Panc1 (cell line): ENCODE measurements around the gene B3GNT4.

Experiments
- CTCF ChIP-seq: fragments of 450-650 bp; IDR thresholded peaks from 2 replicates; pipeline ENCODE4 v1.5.1; 2017; ENCODE audit warnings: mild to moderate bottlenecking
- POLR2AphosphoS5 ChIP-seq: IDR thresholded peaks from 2 replicates; pipeline ENCODE4 v1.6.1; 2012; ENCODE audit warnings: mild to moderate bottlenecking, low read depth, low read length, moderate library complexity
- REST ChIP-seq, 2 experiments: IDR thresholded peaks; 2 replicates each; pipeline ENCODE4 v1.6.1; 2011 to 2012; ENCODE audit warnings: low read depth in 2 of 2, control low read depth in 1 of 2, low read length in 1 of 2, mild to moderate bottlenecking in 1 of 2, moderate library complexity in 1 of 2; ENCODE audit not compliant: insufficient read depth in 1 of 2

GRCh38 chr12:122192441-122192840 is 11.1 kb upstream of the B3GNT4 start:
- no peak for TF ChIP-seq CTCF
- no peak for TF ChIP-seq REST (IDR thresholded peaks at IDR 0.05; ENCODE audit: insufficient read depth in 1 of 2, low read depth in 2 of 2, low read length in 1 of 2)
- TF ChIP-seq POLR2AphosphoS5, result no peak
